K562 (cell line): ENCODE data around the gene GLI1. TPM values are rescaled to one million over a fixed set of nuclear protein-coding genes. Genes with fewer than 3 reads are reported as not detected.

Experiments used
- HCFC1 ChIP-seq: IDR thresholded peaks from 2 replicates; pipeline ENCODE4 v1.6.1; 2012; ENCODE audit warnings: low read depth, low read length, improper control_type of control experiment
- HDGF ChIP-seq: fragments of 450-650 bp; IDR thresholded peaks from 2 replicates; pipeline ENCODE4 v1.6.1; 2016
- JUNB ChIP-seq: fragments of 450-650 bp; formaldehyde crosslinking; conservative IDR thresholded peaks from 2 replicates; pipeline ENCODE4 v1.4.0; 2020; ENCODE audit warnings: mild to moderate bottlenecking
- MTA3 ChIP-seq: fragments of 450-650 bp; formaldehyde crosslinking; IDR thresholded peaks from 2 replicates; pipeline ENCODE4 v1.6.1; 2017; ENCODE audit warnings: mild to moderate bottlenecking, borderline replicate concordance
- NELFE ChIP-seq: IDR thresholded peaks from 2 replicates; pipeline ENCODE4 v1.6.1; 2011; ENCODE audit warnings: mild to moderate bottlenecking; ENCODE audit not compliant: insufficient read depth, insufficient read length
- NONO ChIP-seq, 2 experiments: fragments of 200-400 bp in 1 of 2; fragments of 450-650 bp in 1 of 2; formaldehyde crosslinking in 1 of 2; IDR thresholded peaks; 2 replicates each; pipeline ENCODE4 v1.6.1; 2017; ENCODE audit warnings: low read depth in 2 of 2, mild to moderate bottlenecking in 2 of 2, moderate library complexity in 2 of 2, low read length in 1 of 2
- PML ChIP-seq: IDR thresholded peaks from 2 replicates; pipeline ENCODE4 v1.6.1; 2012; ENCODE audit warnings: low read length, inconsistent platforms
- POU5F1 ChIP-seq: fragments of 150-350 bp; IDR thresholded peaks from 2 replicates; pipeline ENCODE4 v1.6.1; 2014; ENCODE audit warnings: borderline replicate concordance, low read length, low read depth, mild to moderate bottlenecking; ENCODE audit not compliant: partially characterized antibody
- RNF219 ChIP-seq: fragments of 250-450 bp; sonication (Bioruptor Pico); IDR thresholded peaks from 2 replicates; pipeline ENCODE4 v1.5.0; 2022; ENCODE audit warnings: mild to moderate bottlenecking
- RREB1 ChIP-seq: fragments of 250-450 bp; sonication (Bioruptor Pico); IDR thresholded peaks from 2 replicates; pipeline ENCODE4 v1.4.0; 2020
- SAFB2 ChIP-seq: fragments of 200-400 bp; formaldehyde crosslinking; IDR thresholded peaks from 2 replicates; pipeline ENCODE4 v1.6.1; 2018; ENCODE audit warnings: borderline replicate concordance, low read length, low read depth, moderate library complexity; ENCODE audit not compliant: severe bottlenecking
- SRSF3 ChIP-seq: fragments of 200-400 bp; formaldehyde crosslinking; IDR thresholded peaks from 2 replicates; pipeline ENCODE4 v1.6.1; 2016; ENCODE audit warnings: mild to moderate bottlenecking, low read length, moderate library complexity; ENCODE audit not compliant: insufficient read depth
- ZKSCAN8 ChIP-seq: fragments of 200-800 bp; sonication (Bioruptor generic); IDR thresholded peaks from 2 replicates; pipeline ENCODE4 v1.6.1; 2016; ENCODE audit warnings: missing genetic modification characterization, missing compliant biosample characterization
- ZNF347 ChIP-seq: fragments of 450-650 bp; formaldehyde crosslinking; IDR thresholded peaks from 2 replicates; pipeline ENCODE4 v1.4.0; 2020; ENCODE audit warnings: low read depth, mild to moderate bottlenecking, moderate library complexity
- ZNF699 ChIP-seq: fragments of 250-450 bp; sonication (Bioruptor Pico); IDR thresholded peaks from 2 replicates; pipeline ENCODE4 v1.8.0; 2021; ENCODE audit warnings: mild to moderate bottlenecking, moderate library complexity; ENCODE audit not compliant: insufficient replicate concordance
- polyA plus RNA-seq, 8 experiments: library from polyadenylated mRNA; depleted of rRNA in 4 of 8; stranded (reverse) in 5 of 8; unstranded in 3 of 8; fragments of >200 nt; fragmentation: Nextera tagmentation in 2 of 8; fragmentation: Illumina TruSeq in 1 of 8; extraction: Ambion mirVana in 2 of 8; extraction: Trizol in 1 of 8; gene quantifications; 2 replicates each; pipeline versions ENCODE4 v1.2.1 to v1.2.3, GENCODE V29; 2011 to 2014; ENCODE audit warnings: inconsistent platforms in 1 of 8, missing spikeins in 1 of 8
- total RNA-seq, 7 experiments: library from RNA; depleted of rRNA in 6 of 7; stranded (reverse); fragments of >200 nt in 6 of 7; fragmentation: Illumina TruSeq in 2 of 7; extraction: Trizol in 2 of 7; gene quantifications; 2 replicates each; pipeline versions ENCODE4 v1.2.1 to v1.2.3, GENCODE V29; 2011 to 2021; ENCODE audit warnings: low replicate concordance in 1 of 7
- TF ChIP-seq, protein P1 (sequence below), 2 experiments: IDR thresholded peaks; 2 replicates each; pipeline ENCODE4 v1.6.1; 2012; ENCODE audit warnings: improper control_type of control experiment in 2 of 2, low read depth in 2 of 2, low read length in 2 of 2, borderline replicate concordance in 1 of 2

Gene GLI1
- total and polyA plus RNA-seq, 9 of the 15 experiments (the other 6 are each of a cell fraction or from before 2014, with no cell fraction given): 0.24 to 3.7 (median 0.61) TPM

DNA sequence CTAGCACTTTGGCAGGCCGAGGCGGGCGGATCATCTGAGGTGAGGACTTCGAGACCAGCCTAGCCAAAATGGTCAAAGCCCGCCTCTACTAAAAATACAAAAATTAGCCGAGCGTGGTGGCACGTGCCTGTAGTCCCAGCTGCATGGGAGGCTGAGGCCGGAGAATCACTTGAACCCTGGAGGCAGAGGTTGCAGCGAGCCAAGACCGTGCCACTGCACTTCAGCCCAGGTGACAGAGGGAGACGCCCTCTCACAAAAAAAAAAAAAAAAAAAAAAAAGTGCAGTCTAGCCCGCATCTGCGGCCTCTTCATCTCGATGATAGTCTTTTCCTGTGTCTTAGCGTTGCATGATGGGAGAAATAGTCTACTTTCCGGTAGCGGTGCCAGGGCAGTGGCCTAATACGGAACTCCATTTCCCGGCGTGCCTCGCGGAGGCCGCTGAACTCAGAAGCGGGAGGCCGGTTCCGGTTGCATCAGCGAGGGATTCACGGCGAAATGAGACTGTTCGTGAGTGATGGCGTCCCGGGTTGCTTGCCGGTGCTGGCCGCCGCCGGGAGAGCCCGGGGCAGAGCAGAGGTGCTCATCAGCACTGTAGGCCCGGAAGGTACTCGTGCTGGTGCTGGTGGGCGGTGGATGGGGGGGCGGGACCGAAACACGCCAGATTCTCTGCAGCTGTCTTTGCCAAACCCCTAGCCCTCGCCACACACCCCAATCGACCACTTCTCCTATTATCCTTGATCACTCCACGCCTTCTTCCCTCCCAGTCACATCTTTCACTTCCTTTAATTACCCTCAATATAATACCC lies 28.2 kb downstream of the GLI1 start, which contains the start of gene MARS1 (continued):
- TF ChIP-seq RREB1 (CRISPR knock-in tag) (no peak), MTA3 (0 out of 2 replicates have a peak, but pooled peaks have one; percentile 41), SRSF3 (0 out of 2 replicates have a peak, but pooled peaks have one; percentile 45), RNF219 (no peak), NELFE (no peak), POU5F1 (peak; percentile 73), ZNF347 (CRISPR knock-in tag) (no peak), SAFB2 (no peak), HDGF (0 out of 2 replicates have a peak, but pooled peaks have one; percentile 54), PML (no peak), ZKSCAN8 (no peak), NONO (IDR thresholded peaks at IDR 0.05; ENCODE audit: low read depth in 2 of 2, low read length in 1 of 2) (no peak), JUNB (CRISPR knock-in tag) (no peak), ZNF699 (no peak), HCFC1 (peak; percentile 97)
- TF ChIP-seq, protein P1, sequence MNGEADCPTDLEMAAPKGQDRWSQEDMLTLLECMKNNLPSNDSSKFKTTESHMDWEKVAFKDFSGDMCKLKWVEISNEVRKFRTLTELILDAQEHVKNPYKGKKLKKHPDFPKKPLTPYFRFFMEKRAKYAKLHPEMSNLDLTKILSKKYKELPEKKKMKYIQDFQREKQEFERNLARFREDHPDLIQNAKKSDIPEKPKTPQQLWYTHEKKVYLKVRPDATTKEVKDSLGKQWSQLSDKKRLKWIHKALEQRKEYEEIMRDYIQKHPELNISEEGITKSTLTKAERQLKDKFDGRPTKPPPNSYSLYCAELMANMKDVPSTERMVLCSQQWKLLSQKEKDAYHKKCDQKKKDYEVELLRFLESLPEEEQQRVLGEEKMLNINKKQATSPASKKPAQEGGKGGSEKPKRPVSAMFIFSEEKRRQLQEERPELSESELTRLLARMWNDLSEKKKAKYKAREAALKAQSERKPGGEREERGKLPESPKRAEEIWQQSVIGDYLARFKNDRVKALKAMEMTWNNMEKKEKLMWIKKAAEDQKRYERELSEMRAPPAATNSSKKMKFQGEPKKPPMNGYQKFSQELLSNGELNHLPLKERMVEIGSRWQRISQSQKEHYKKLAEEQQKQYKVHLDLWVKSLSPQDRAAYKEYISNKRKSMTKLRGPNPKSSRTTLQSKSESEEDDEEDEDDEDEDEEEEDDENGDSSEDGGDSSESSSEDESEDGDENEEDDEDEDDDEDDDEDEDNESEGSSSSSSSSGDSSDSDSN (IDR thresholded peaks at IDR 0.05; ENCODE audit: borderline replicate concordance in 1 of 2, low read depth in 2 of 2, low read length in 2 of 2): no peak
